ENCODE data around the gene METTL15.

- TF ChIP-seq CTCF (IDR thresholded peaks at IDR 0.05), result no peak
- TF ChIP-seq EZH2 (IDR thresholded peaks at IDR 0.05; ENCODE audit: borderline replicate concordance, insufficient read depth, low read depth, low read length, poor library complexity, severe bottlenecking), result no peak
Observed at GRCh38 chr11:28117712-28118111, 9.5 kb downstream of the METTL15 start.
